Measurements from ENCODE around the gene ZBTB40.

- TF ChIP-seq, protein P1, sequence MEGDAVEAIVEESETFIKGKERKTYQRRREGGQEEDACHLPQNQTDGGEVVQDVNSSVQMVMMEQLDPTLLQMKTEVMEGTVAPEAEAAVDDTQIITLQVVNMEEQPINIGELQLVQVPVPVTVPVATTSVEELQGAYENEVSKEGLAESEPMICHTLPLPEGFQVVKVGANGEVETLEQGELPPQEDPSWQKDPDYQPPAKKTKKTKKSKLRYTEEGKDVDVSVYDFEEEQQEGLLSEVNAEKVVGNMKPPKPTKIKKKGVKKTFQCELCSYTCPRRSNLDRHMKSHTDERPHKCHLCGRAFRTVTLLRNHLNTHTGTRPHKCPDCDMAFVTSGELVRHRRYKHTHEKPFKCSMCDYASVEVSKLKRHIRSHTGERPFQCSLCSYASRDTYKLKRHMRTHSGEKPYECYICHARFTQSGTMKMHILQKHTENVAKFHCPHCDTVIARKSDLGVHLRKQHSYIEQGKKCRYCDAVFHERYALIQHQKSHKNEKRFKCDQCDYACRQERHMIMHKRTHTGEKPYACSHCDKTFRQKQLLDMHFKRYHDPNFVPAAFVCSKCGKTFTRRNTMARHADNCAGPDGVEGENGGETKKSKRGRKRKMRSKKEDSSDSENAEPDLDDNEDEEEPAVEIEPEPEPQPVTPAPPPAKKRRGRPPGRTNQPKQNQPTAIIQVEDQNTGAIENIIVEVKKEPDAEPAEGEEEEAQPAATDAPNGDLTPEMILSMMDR (IDR thresholded peaks at IDR 0.05; ENCODE audit: low read depth, low read length, missing input control), result no peak
- TF ChIP-seq GABPA (IDR thresholded peaks at IDR 0.05 in 1 of 2, conservative IDR thresholded peaks at IDR 0.05 in 1 of 2) (no peak), TAF1 (conservative IDR thresholded peaks at IDR 0.05) (no peak), EGR1 (IDR thresholded peaks at IDR 0.05; ENCODE audit: low read depth in 2 of 2) (no peak), MAX (IDR thresholded peaks at IDR 0.05) (no peak), RXRA (IDR thresholded peaks at IDR 0.05) (no peak), JUND (IDR thresholded peaks at IDR 0.05) (no peak), ZBTB33 (IDR thresholded peaks at IDR 0.05) (no peak), YY1 (IDR thresholded peaks at IDR 0.05) (no peak), HNF4A (conservative IDR thresholded peaks at IDR 0.05) (no peak), FOXA1 (IDR thresholded peaks at IDR 0.05) (no peak)
- TF ChIP-seq, protein P2, sequence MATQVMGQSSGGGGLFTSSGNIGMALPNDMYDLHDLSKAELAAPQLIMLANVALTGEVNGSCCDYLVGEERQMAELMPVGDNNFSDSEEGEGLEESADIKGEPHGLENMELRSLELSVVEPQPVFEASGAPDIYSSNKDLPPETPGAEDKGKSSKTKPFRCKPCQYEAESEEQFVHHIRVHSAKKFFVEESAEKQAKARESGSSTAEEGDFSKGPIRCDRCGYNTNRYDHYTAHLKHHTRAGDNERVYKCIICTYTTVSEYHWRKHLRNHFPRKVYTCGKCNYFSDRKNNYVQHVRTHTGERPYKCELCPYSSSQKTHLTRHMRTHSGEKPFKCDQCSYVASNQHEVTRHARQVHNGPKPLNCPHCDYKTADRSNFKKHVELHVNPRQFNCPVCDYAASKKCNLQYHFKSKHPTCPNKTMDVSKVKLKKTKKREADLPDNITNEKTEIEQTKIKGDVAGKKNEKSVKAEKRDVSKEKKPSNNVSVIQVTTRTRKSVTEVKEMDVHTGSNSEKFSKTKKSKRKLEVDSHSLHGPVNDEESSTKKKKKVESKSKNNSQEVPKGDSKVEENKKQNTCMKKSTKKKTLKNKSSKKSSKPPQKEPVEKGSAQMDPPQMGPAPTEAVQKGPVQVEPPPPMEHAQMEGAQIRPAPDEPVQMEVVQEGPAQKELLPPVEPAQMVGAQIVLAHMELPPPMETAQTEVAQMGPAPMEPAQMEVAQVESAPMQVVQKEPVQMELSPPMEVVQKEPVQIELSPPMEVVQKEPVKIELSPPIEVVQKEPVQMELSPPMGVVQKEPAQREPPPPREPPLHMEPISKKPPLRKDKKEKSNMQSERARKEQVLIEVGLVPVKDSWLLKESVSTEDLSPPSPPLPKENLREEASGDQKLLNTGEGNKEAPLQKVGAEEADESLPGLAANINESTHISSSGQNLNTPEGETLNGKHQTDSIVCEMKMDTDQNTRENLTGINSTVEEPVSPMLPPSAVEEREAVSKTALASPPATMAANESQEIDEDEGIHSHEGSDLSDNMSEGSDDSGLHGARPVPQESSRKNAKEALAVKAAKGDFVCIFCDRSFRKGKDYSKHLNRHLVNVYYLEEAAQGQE (IDR thresholded peaks at IDR 0.05), result no peak
- TF ChIP-seq, protein P3, sequence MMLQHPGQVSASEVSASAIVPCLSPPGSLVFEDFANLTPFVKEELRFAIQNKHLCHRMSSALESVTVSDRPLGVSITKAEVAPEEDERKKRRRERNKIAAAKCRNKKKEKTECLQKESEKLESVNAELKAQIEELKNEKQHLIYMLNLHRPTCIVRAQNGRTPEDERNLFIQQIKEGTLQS (IDR thresholded peaks at IDR 0.05), result no peak
Measured at GRCh38 chr1:22415489-22415888, 36.2 kb upstream of the ZBTB40 start.
